Spleen (tissue), 11 donors: Measurements from ENCODE around the gene BAIAP2L1. TPM values are rescaled to one million over a fixed set of nuclear protein-coding genes. Genes with fewer than 3 reads are reported as not detected.

Experiments used
- DNase-seq: peaks from one replicate; pipeline ENCODE4 v3.0.0-alpha.2; 2020
- H3K27ac ChIP-seq, 8 donors: fragments of 200-600 bp; sonication (generic) in 7 of 8; 1 replicate in 4 of 8; 2 replicates in 4 of 8; pipeline versions ENCODE4 v1.5.0 to v1.8.0; 2016 to 2021; ENCODE audit warnings: inconsistent platforms in 4 of 8, mild to moderate bottlenecking in 4 of 8, moderate library complexity in 1 of 8
- H3K27me3 ChIP-seq, 7 donors: fragments of 200-600 bp; sonication (generic) in 6 of 7; replicated peaks in 1 of 7; 1 replicate in 4 of 7; 2 replicates in 3 of 7; pipeline versions ENCODE4 v1.5.0 to v1.8.0; 2016 to 2021; ENCODE audit warnings: inconsistent platforms in 3 of 7, mild to moderate bottlenecking in 1 of 7
- H3K36me3 ChIP-seq, 6 donors: fragments of 200-600 bp; sonication (generic) in 5 of 6; 1 replicate in 4 of 6; 2 replicates in 2 of 6; pipeline versions ENCODE4 v1.5.0 to v1.8.0; 2016 to 2021; ENCODE audit warnings: inconsistent platforms in 2 of 6
- H3K4me1 ChIP-seq, 6 donors: fragments of 200-600 bp; sonication (generic) in 5 of 6; 1 replicate in 3 of 6; 2 replicates in 3 of 6; pipeline versions ENCODE4 v1.5.0 to v1.8.0; 2016 to 2021; ENCODE audit warnings: inconsistent platforms in 3 of 6
- H3K4me3 ChIP-seq, 8 donors: fragments of 200-600 bp; sonication (generic) in 7 of 8; 1 replicate in 4 of 8; 2 replicates in 4 of 8; pipeline versions ENCODE4 v1.5.0 to v1.8.0; 2016 to 2021; ENCODE audit warnings: inconsistent platforms in 4 of 8, mild to moderate bottlenecking in 4 of 8, moderate library complexity in 2 of 8
- H3K9me3 ChIP-seq, 8 donors: fragments of 200-600 bp; sonication (generic) in 7 of 8; 1 replicate in 4 of 8; 2 replicates in 4 of 8; pipeline versions ENCODE4 v1.5.0 to v1.8.0; 2016 to 2021; ENCODE audit warnings: inconsistent platforms in 4 of 8
- POLR2A ChIP-seq, 3 donors: fragments of 450-650 bp; IDR thresholded peaks; one replicate each; pipeline ENCODE4 v1.5.1; 2017; ENCODE audit warnings: antibody characterized with exemption in 3 of 3, mild to moderate bottlenecking in 1 of 3
- POLR2AphosphoS5 ChIP-seq, 3 donors: sonication (generic); formaldehyde crosslinking; IDR thresholded peaks; one replicate each; pipeline ENCODE4 v1.5.1; 2017; ENCODE audit warnings: antibody characterized with exemption in 3 of 3
- WGBS, 5 donors: extraction: QIAGEN DNeasy Blood & Tissue Kit in 3 of 5; methylation state at CpG; one replicate each; pipeline versions ENCODE4 v1.1.5 to v1.1.7; 2013 to 2018; 5-methylcytosine and 5-hydroxymethylcytosine counted together
- intact Hi-C: fragments of 100-400 bp; cut with DNase I; formaldehyde crosslinking; loops from one replicate; pipeline ENCODE4 v1.15.0; 2023; ENCODE audit warnings: low total_unique reads
- polyA plus RNA-seq, 3 donors: library from polyadenylated mRNA; stranded (reverse); fragments of 200-250 nt; gene quantifications; one replicate each; pipeline ENCODE4 v1.2.1, GENCODE V29; 2013
- total RNA-seq, 7 donors: library from RNA; depleted of rRNA in 3 of 7; stranded (reverse); fragments of >200 nt in 3 of 7; fragmentation: NEBNext Ultra II Directional in 4 of 7; extraction: Animal tissue kit (Norgen Biotek cat#: 25700) in 4 of 7; gene quantifications; one replicate each; pipeline versions ENCODE4 v1.1.0 to v1.2.1, GENCODE V29; 2016 to 2021
- TF ChIP-seq, protein P1 (sequence below), 11 experiments: fragments of 200-600 bp in 7 of 11; fragments of 450-650 bp in 4 of 11; sonication (generic) in 4 of 11; IDR thresholded peaks in 8 of 11; conservative IDR thresholded peaks in 3 of 11; 1 replicate in 7 of 11; 2 replicates in 4 of 11; pipeline versions ENCODE4 v1.4.0 to v1.8.0; 2016 to 2021; ENCODE audit warnings: antibody characterized with exemption in 11 of 11, inconsistent platforms in 4 of 11, mild to moderate bottlenecking in 1 of 11
- donor health status: healthy with polysubstance abuse.
- donor health status: DM: no; HTN: no; CAD: no; lungs with moderate emphysema.
- donor health status: DM: no; HTN: no; CAD: no.
- donor health status: Bipolar disorder and iron deficiency.
- donor health status: healthy.
- donor health status: DM: no; HTN: no; CAD: no.
- donor health status: DM: yes; HTN: yes; CAD: no.

BAIAP2L1 gene
- total and polyA plus RNA-seq, 10 donors: 0.72 to 2.6 (median 1.5) TPM

GRCh38 chr7:98294798-98295382 is 106.0 kb downstream of the BAIAP2L1 start:
- H3K36me3 ChIP-seq: peaks cover 0 to 82% (median 38%) of the 10 kb centered on the region in 6 donors
- WGBS, 5 donors: 40 to 65% (median 63%) methylated on average over 11 to 14 of the region's 14 CpGs
- no peaks in the 10 kb centered on the region for H3K27me3 ChIP-seq
- H3K4me1 ChIP-seq: peaks cover 0 to 33% (median 6%) of the 10 kb centered on the region in 6 donors
- TF ChIP-seq POLR2AphosphoS5 (IDR thresholded peaks at IDR 0.05) (peak; percentile 34 to 71 (median 47)), POLR2A (IDR thresholded peaks at IDR 0.05) (no peak)
- TF ChIP-seq, protein P1, sequence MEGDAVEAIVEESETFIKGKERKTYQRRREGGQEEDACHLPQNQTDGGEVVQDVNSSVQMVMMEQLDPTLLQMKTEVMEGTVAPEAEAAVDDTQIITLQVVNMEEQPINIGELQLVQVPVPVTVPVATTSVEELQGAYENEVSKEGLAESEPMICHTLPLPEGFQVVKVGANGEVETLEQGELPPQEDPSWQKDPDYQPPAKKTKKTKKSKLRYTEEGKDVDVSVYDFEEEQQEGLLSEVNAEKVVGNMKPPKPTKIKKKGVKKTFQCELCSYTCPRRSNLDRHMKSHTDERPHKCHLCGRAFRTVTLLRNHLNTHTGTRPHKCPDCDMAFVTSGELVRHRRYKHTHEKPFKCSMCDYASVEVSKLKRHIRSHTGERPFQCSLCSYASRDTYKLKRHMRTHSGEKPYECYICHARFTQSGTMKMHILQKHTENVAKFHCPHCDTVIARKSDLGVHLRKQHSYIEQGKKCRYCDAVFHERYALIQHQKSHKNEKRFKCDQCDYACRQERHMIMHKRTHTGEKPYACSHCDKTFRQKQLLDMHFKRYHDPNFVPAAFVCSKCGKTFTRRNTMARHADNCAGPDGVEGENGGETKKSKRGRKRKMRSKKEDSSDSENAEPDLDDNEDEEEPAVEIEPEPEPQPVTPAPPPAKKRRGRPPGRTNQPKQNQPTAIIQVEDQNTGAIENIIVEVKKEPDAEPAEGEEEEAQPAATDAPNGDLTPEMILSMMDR (IDR thresholded peaks at IDR 0.05 in 8 of 11, conservative IDR thresholded peaks at IDR 0.05 in 3 of 11): peak in 9 of 11 experiments; percentile 13 to 65 (median 51)
- no peak for DNase-seq
- H3K4me3 ChIP-seq: no peak overlapping the region
- H3K27ac ChIP-seq: peak overlapping the region in 2 of 8 donors; percentile 21 to 27
- H3K9me3 ChIP-seq: no peaks in the 10 kb centered on the region
- intact Hi-C loops: loop anchor here (10.0 kb wide), 1 partner anchor 110 kb away; the partner anchor contains the start of gene BAIAP2L1

GRCh38 chr7:98294326-98294725 is 106.6 kb downstream of the BAIAP2L1 start:
- peak overlapping the region in 1 of 8 donors; percentile 21 for H3K27ac ChIP-seq
- no peak for DNase-seq
- TF ChIP-seq POLR2AphosphoS5 (IDR thresholded peaks at IDR 0.05) (no peak), POLR2A (IDR thresholded peaks at IDR 0.05) (no peak)
- TF ChIP-seq, protein P1 (IDR thresholded peaks at IDR 0.05 in 8 of 11, conservative IDR thresholded peaks at IDR 0.05 in 3 of 11): no peak
- H3K4me1 ChIP-seq: peaks cover 2 to 38% (median 12%) of the 10 kb centered on the region in 6 donors
- H3K27me3 ChIP-seq: no peaks in the 10 kb centered on the region
- H3K36me3 ChIP-seq: peaks cover 0 to 81% (median 39%) of the 10 kb centered on the region in 6 donors
- 77 to 90% (median 85%) methylated on average over 15 of the region's 15 CpGs for WGBS, 5 donors
- no peak overlapping the region for H3K4me3 ChIP-seq
- H3K9me3 ChIP-seq: no peaks in the 10 kb centered on the region
- intact Hi-C loops: loop anchor here (10.0 kb wide), 1 partner anchor 110 kb away; the partner anchor contains the start of gene BAIAP2L1

DNA sequence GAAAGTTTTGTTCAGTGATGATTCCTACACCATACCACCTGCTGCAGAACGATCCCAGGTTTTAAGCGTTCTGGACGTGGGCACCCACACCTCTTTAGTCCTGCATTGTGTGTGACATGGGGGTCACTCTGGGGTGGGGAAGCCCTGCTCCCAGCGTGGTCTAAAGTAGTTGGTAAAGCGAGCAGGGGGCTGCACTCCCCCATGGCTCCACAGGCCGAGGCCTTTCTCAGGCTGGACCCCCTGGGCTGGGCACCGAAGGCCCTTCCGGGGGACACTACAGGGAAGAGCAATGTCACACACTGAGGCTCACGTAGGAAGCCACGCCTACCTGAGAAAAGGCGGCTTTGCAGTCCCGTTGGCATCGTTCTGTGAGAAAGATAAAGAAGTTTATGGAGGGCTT is 107.1 kb downstream of the BAIAP2L1 start:
- Histone ChIP-seq H3K9me3 (no peaks in the 10 kb centered on the region), H3K27me3 (no peaks in the 10 kb centered on the region), H3K4me1 (peaks cover 8 to 44% (median 17%) of the 10 kb centered on the region in 6 donors), H3K27ac (no peak overlapping the region), H3K4me3 (no peak overlapping the region), H3K36me3 (peaks cover 0 to 87% (median 42%) of the 10 kb centered on the region in 6 donors)
- intact Hi-C loops: loop anchor here (10.0 kb wide), 1 partner anchor 111 kb away; the partner anchor contains the start of gene BAIAP2L1
- no peak for DNase-seq
- WGBS, 5 donors: 87 to 93% (median 90%) methylated on average over 12 to 13 of the region's 13 CpGs
- TF ChIP-seq, protein P1 (IDR thresholded peaks at IDR 0.05 in 8 of 11, conservative IDR thresholded peaks at IDR 0.05 in 3 of 11): no peak
- peak; percentile 5 to 14 (median 13) for TF ChIP-seq POLR2AphosphoS5 (IDR thresholded peaks at IDR 0.05)

DNA sequence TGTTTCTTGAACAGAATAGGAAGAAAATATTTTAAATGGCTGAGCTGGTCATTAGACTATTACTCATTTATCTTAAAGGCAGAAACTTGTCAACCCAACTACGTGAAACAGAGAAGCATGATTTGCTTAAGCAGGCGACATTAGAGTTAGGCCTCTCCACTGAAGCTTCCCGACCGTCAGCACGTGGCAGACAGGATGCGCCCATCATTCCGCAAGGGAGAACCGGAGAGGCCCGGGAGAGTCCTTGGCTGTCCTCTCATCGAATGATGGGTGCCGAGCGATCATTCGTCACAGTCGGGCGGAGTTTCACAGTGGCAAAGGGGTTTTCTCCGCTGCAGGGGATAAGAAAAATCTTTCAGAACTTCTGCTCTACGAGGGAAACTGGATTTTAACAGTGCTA is 107.6 kb downstream of the BAIAP2L1 start:
- peaks cover 0 to 92% (median 42%) of the 10 kb centered on the region in 6 donors for H3K36me3 ChIP-seq
- WGBS, 5 donors: 76 to 89% (median 82%) methylated on average over 17 of the region's 17 CpGs
- no peaks in the 10 kb centered on the region for H3K9me3 ChIP-seq
- TF ChIP-seq, protein P1 (IDR thresholded peaks at IDR 0.05 in 8 of 11, conservative IDR thresholded peaks at IDR 0.05 in 3 of 11): no peak
- peak in 1 of 3 donors; percentile 20 for TF ChIP-seq POLR2AphosphoS5 (IDR thresholded peaks at IDR 0.05)
- no peak for DNase-seq
- H3K27me3 ChIP-seq: no peaks in the 10 kb centered on the region
- no peak overlapping the region for H3K27ac ChIP-seq
- peaks cover 8 to 49% (median 21%) of the 10 kb centered on the region in 6 donors for H3K4me1 ChIP-seq
- H3K4me3 ChIP-seq: no peak overlapping the region
- intact Hi-C loops: loop anchor here (10.0 kb wide), 1 partner anchor 112 kb away; the partner anchor contains the start of gene BAIAP2L1
